Measurements from ENCODE around the gene FAM181B. TPM values are rescaled to one million over a fixed set of nuclear protein-coding genes. Genes with fewer than 3 reads are reported as not detected.

FAM181B gene, protein sequence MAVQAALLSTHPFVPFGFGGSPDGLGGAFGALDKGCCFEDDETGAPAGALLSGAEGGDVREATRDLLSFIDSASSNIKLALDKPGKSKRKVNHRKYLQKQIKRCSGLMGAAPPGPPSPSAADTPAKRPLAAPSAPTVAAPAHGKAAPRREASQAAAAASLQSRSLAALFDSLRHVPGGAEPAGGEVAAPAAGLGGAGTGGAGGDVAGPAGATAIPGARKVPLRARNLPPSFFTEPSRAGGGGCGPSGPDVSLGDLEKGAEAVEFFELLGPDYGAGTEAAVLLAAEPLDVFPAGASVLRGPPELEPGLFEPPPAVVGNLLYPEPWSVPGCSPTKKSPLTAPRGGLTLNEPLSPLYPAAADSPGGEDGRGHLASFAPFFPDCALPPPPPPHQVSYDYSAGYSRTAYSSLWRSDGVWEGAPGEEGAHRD
- total RNA-seq, result not detected in 2 replicates

DNA sequence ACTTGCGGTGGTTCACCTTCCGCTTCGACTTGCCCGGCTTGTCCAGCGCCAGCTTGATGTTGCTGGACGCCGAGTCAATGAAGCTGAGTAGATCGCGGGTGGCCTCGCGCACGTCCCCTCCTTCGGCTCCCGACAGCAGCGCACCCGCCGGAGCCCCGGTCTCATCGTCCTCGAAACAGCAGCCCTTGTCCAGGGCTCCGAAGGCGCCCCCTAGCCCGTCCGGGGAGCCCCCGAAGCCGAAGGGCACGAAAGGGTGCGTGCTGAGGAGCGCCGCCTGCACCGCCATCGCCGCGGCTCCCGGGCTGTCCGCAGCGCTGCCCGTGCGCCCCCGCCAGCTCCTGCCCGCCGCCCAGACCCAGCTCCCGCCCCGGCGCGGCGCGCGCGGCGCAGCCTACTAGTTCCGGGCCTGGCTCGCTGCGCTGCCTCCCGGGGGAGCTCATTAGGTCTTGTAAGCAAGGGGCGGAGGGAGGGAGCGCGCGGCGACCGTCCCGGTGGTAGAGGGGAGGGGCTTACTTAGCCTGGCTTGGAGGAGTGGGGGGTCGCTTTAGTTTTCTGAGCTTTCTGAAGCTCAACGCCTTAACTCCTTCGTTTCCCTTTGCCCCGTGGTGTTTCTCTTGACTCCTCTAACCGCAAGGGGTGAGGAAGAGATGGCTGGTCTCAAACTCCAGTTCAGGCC, at the start of gene FAM181B:
TSS of gene FAM181B (minus strand) at position 421 of the 676 bp plus-strand sequence. CDS start at position 286, 135 bp downstream.

Other genes with a start within 250 kb of the FAM181B start
- gene PRCP, start 166.6 kb upstream of the FAM181B start, total RNA-seq, result 59.1 and 93.8 TPM in 2 replicates
- 0.26 and 0.63 TPM in 2 replicates for gene DDIAS, start 167.9 kb upstream of the FAM181B start, total RNA-seq

Measured in bronchial smooth muscle cell (primary cell).